Measurements from ENCODE around the gene MOB3B.

Gene MOB3B

DNA sequence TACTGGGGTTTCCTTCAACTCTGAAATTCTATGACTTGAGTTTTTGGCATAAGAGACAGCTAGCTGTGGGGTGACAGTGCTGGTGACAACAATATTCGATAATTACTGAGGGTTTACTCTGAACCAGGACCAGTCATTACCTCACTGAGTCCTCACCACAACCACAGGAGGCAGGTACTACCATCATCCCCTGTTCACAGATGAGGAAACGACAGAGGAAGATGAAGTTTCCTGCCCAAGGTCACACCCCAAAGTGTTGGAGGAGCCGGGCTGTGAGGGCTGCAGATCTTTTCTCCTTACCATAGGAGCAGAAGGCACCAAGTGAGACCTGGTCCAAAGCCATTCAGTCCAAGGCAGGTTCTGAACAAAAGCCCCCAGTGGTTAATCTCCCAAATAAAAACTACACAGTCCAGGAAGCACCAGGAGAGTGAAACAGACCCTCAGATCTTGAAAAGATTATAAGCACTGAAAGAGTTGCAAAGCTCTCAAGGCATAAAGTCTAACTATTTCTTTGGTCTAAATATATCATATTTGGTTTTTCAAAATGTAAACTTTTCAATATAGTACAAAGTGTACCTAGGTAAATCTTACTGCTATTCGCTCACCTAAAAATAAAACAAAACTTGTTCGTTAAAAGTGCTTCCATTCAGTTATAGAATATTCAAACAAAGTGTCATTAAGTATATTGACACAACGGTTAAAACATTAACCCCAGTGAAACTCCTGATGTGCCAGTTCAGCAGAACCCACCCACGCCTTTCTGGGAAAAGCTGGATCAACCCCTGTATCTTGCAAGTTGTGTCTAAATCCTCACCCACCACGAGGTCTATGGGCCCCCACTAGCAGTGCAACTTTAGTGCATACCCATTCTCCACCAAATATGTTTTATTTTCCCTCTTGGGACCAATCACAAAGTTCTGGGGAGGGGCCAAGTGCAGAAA is 150.0 kb downstream of the MOB3B start:
- Histone ChIP-seq H2AFZ (ENCODE audit: low read length) (no peak overlapping the region), H3K27me3 (ENCODE audit: insufficient read depth, low read length) (no peaks in the 10 kb centered on the region)

GRCh38 chr9:27377811-27378456 is 151.7 kb downstream of the MOB3B start:
- Histone ChIP-seq H3K27ac (ENCODE audit: low read depth, low read length, poor library complexity, severe bottlenecking) (no peak overlapping the region), H3K4me3 (ENCODE audit: low read depth, low read length, poor library complexity, severe bottlenecking) (no peak overlapping the region), H3K9ac (ENCODE audit: low read length) (no peak overlapping the region)

More for the DNA sequence above, 150.0 kb downstream of the MOB3B start:
- H3K4me1 ChIP-seq (ENCODE audit: insufficient read depth, low read length, severe bottlenecking), result no peaks in the 10 kb centered on the region
- no peaks in the 10 kb centered on the region for H3F3A ChIP-seq (ENCODE audit: insufficient read depth, low read length)
- TF ChIP-seq EZH2 (IDR thresholded peaks at IDR 0.05; ENCODE audit: borderline replicate concordance, low read length) (no peak), CTCF (IDR thresholded peaks at IDR 0.05; ENCODE audit: low read length) (no peak)
- no peaks in the 10 kb centered on the region for H3K36me3 ChIP-seq (ENCODE audit: insufficient read depth, low read length)
- no peaks in the 10 kb centered on the region for H3K9me2 ChIP-seq (ENCODE audit: low read depth, low read length)
- H3K9me3 ChIP-seq (ENCODE audit: low read length), result no peaks in the 10 kb centered on the region
- no peak overlapping the region for H3K4me3 ChIP-seq (ENCODE audit: low read depth, low read length, poor library complexity, severe bottlenecking)
- no peaks in the 10 kb centered on the region for H3K79me2 ChIP-seq (ENCODE audit: insufficient read depth, low read length)
- H3K9ac ChIP-seq (ENCODE audit: low read length), result no peak overlapping the region
- no peaks in the 10 kb centered on the region for H4K20me1 ChIP-seq (ENCODE audit: insufficient read depth, low read length)
- no peak overlapping the region for H3K27ac ChIP-seq (ENCODE audit: low read depth, low read length, poor library complexity, severe bottlenecking)
- no peak overlapping the region for H3K4me2 ChIP-seq (ENCODE audit: low read length)

More at GRCh38 chr9:27377811-27378456, 151.7 kb downstream of the MOB3B start:
- Histone ChIP-seq H3K9me3 (ENCODE audit: low read length) (no peaks in the 10 kb centered on the region), H3K36me3 (ENCODE audit: insufficient read depth, low read length) (no peaks in the 10 kb centered on the region), H3K9me2 (ENCODE audit: low read depth, low read length) (no peaks in the 10 kb centered on the region), H3F3A (ENCODE audit: insufficient read depth, low read length) (no peaks in the 10 kb centered on the region), H3K4me2 (ENCODE audit: low read length) (no peak overlapping the region), H2AFZ (ENCODE audit: low read length) (no peak overlapping the region), H3K27me3 (ENCODE audit: insufficient read depth, low read length) (no peaks in the 10 kb centered on the region), H3K4me1 (ENCODE audit: insufficient read depth, low read length, severe bottlenecking) (no peaks in the 10 kb centered on the region), H4K20me1 (ENCODE audit: insufficient read depth, low read length) (no peaks in the 10 kb centered on the region), H3K79me2 (ENCODE audit: insufficient read depth, low read length) (no peaks in the 10 kb centered on the region)
- TF ChIP-seq EZH2 (IDR thresholded peaks at IDR 0.05; ENCODE audit: borderline replicate concordance, low read length), result no peak
- no peak for TF ChIP-seq CTCF (IDR thresholded peaks at IDR 0.05; ENCODE audit: low read length)
